Activated CD8-positive, alpha-beta memory T cell treated with anti-CD3 and anti-CD28 coated beads for 24 hours (primary cell): ENCODE measurements around the gene SHPK.
"Not testable (repeated sequence)": the region's sequence is repeated elsewhere in the genome, so short reads cannot be mapped to it uniquely, and the experiment has no call there.

Experiments used
- DNase-seq: peaks from one replicate; pipeline ENCODE4 v3.0.0-alpha.2; 2020

The SHPK gene

DNA sequence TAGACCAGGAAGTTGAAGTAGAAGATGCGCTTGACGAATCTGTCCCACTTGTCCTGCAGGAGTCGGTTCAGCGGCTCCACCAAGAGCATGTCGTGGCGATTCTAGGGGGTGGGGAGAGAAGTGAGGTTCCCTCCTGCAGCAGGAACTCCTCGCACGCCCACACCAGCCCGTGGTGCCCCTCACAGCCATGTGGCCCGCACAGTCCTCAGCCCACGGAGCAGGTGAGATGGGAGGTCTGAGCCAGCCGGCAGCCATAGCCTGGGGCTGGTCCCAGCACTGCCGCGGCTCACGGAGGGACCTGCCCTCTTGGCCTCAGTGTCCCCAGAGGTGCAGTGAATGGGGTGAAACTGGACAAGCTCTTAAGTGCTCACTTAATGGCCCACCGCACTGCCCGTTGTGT, 50.2 kb downstream of the SHPK start:
- no peak for DNase-seq

DNA sequence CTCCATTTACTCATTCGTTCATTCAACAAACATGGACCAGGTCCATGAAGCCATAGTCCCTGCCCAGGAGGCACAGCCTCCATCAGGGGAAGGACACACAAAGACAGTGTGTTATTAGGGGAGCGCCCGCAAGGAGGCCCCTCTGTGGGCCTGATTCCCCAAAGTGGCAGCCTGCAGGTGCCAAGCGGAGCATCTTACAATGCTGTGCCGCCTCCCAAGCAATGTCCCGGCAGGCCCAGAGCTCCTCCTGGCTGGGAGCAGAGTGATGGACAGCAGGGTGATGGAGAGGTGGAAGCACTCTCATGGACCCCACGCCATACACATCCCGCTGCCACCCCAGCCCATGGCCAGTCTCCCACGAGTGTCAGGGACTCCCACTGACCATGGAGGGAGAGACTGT, 52.6 kb downstream of the SHPK start:
- DNase-seq: no peak

- DNase-seq: no peak
These were observed 53.1 kb downstream of the SHPK start for GRCh38 chr17:3582915-3583314.

DNA sequence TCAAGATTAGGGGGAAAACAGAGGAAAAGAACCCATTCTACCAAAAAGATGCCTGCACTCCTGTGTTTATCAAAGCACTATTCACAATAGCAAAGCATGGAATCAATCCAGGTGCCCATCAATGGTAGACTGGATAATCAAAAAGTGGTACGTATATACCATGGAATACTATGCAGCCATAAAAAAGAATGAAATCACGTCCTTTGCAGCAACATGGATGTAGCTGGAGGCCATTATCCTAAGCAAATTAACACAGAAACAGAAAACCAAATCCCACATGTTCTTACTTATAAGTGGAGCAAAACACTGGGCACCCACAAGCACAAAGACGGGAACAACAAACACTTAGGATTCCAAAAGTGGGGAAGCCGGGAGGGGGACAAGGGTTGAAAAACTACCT, 57.4 kb downstream of the SHPK start:
- DNase-seq: not testable (repeated sequence)

GRCh38 chr17:3576970-3577369, 59.1 kb downstream of the SHPK start:
- DNase-seq: no peak

DNA sequence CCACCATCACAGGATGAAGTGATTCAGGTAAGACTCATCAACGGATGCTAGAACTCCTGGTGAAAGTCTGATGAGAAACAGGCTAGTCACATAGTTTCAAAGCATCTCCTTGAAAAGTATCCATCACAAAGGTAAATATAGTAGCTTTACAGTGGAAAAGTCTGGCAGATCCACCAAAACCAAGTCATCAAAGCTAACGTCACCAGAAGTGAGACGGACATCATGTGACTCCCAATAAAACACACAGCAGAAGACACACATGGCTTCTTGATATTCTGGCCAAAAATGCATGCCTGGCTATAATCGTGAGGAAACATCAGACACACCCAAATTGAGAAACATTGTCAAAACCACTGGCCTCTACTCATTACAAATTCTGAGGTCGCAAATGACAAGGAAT, 60.5 kb downstream of the SHPK start:
- DNase-seq: no peak

GRCh38 chr17:3574231-3574630, 61.8 kb downstream of the SHPK start:
- no peak for DNase-seq

DNA sequence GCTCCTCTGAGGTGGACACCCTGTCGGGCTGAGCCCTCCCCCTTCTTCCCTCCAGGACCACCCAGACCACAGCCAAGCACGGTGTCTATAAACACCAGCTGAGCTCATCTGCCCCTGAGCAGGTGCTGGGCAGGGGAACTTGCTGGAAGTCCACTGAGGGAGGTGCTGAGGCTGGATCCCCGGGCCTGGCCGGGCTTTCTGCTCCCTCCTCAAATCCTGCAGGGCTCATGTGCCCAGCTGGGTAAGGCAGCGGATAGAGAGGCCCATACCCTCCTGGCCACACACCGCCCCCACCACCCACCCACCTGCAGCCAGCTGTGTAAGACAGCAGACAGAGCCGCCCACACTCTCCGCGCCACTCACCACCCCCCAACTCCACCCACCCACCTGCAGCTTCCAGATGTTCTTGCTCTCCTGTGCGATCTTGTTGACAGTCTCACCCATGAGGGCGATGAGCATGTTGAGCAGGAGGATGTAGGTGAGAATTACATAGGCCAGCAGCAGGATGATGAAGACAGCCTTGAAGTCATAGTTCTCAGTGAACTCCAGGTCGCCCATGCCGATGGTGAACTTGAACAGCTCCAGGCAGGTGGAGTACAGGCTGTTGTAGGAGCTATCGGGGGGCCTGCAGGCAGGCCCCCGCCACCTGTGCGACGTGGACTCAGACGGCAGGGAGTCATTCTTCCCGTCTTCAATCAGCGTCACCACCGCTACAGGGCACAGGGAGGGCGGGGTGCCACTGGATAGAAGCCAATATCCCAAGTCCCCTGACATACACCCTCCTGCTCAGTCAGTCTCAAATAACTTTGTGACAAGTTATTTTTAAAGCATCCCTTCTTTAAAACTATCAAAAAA, 62.6 kb downstream of the SHPK start:
- DNase-seq: no peak

DNA sequence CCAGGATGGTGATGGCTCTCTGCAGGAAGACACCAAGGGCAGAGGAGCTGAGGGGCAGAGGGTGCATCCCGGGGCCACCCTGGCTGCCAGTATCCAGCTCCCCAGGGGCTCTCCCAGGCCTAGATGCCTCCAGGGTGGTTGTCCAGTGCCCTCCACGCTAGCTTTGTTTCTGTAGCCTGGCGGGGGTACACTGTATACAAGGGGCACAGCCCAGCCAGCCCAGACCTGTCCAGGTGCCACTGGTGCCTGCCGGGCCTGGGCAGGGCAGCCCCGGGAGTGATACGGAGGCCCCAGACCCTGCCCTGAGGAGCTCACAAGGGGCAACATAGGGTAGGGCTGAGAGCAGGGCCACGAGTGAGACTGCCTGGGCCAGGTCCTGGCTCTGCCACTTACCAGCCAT, 63.8 kb downstream of the SHPK start:
- no peak for DNase-seq

DNA sequence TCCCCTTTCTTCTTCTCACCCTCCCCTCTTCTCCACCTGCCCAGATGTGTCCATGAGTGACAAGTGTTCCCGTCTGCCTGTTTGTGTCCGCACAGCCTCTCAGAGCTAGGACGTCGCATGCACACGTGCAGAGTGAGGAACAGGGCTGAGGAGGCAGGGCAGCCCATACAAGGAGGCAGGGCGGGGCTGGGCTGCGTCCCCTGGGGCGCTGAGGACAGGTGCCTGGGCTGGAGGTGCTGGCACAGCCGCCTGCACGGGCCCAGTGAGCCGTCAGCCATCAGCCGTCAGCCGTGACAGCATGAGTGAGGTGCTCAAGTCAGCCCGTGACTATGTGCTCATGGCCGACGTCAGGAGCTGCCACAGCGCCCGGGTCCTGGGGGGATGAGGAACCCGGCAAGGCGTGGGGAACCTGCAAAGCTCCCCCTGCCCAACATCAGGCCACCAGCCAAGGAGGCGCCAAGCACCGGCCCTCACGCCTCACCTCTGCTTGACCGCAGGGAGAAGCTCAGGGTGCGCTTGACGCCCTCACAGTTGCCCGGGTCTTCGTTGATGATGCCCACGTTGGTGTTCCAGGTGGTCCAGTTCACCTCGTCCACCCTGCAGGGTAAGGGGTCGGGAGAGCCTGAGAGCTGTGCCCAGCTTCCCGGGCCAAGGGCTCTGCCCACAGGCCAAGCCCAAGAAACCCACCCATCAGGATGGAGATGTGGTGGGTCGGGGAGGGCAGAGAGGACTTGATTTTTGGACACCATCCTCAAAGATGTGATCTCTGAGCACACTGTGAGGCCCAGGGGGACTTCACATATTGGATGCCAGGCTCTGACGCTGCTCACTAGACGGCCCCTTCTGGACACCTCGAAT, 64.8 kb downstream of the SHPK start:
- no peak for DNase-seq

DNA sequence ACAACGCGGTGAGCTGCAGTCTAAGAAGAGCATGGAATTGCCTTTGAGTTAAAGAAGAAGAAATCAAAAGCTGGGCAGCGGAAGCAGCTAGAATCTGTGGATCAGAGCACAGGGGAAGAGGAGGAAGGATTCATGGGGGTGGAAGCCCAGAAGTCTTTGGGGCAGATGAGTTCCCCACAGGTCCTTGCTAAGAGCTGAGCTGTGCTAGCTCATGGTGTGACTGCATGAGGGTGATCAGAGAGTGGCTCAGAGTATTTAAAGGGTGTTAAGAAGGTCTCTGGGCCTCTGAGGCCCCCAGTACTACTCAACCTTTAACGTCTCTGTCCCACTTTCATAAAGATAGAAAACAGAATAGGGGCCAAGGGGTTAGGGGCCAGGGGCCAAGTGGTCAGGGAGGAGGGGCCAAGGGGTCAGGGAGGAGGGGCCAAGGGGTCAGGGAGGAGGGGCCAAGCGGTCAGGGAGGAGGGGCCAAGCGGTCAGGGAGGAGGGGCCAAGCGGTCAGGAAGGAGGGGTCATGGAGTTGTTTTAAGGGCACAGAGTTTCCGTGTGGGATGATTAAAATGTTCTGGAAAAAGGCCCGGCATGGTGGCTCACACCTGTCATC, 66.4 kb downstream of the SHPK start:
- DNase-seq: no peak

DNA sequence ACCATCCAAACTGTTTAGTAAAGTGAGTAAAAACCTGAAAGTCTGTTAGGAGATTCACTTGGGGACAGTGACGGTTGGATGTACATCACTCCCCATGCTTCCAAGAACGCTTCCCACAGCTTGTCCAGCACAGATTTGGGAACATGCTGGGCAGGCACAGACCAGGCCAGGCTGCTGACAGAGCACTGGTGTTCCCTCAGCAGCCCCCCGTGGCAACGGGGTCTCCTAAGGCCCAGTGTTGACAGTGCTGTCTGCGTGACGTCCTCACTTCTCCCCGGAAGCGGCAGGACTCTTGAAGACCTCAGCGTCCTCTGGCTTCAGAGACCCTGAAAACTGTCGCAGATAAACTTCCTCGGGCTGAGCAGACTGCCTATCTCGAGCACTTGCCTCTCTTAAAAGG, 69.5 kb downstream of the SHPK start:
- DNase-seq: no peak

DNA sequence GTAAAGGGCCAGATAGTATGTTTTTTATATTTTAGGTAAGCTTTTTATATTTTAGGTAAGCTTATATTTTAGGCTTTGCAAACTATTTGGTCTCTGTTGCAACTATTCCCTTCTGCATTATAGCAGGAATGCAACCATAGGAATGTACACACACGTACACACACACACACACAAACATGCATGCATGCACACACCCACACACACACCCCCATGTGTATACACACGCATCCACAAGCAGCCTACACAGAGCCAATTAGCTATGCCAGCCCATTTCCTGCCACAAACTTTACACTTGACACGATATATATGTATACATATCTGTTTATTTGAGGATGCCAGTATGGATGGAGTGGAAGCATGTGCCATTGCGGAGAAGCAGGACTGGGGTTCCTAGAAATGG, 70.9 kb downstream of the SHPK start:
- no peak for DNase-seq

DNA sequence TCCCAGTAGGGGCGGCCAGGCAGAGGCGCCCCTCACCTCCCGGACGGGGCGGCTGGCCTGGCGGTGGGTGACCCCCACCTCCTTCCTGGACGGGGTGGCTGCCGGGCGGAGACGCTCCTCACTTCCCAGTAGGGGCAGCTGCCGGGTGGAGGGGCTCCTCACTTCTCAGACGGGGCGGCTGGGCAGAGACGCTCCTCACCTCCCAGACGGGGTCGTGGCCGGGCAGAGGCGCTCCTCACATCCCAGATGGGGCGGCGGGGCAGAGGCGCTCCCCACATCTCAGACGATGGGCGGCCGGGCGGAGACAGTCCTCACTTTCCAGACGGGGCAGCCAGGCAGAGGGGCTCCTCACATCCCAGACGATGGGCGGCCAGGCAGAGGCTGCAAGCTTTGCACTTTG, 71.8 kb downstream of the SHPK start:
- DNase-seq: not testable (repeated sequence)

GRCh38 chr17:3559270-3559645, 76.8 kb downstream of the SHPK start:
- DNase-seq: no peak

DNA sequence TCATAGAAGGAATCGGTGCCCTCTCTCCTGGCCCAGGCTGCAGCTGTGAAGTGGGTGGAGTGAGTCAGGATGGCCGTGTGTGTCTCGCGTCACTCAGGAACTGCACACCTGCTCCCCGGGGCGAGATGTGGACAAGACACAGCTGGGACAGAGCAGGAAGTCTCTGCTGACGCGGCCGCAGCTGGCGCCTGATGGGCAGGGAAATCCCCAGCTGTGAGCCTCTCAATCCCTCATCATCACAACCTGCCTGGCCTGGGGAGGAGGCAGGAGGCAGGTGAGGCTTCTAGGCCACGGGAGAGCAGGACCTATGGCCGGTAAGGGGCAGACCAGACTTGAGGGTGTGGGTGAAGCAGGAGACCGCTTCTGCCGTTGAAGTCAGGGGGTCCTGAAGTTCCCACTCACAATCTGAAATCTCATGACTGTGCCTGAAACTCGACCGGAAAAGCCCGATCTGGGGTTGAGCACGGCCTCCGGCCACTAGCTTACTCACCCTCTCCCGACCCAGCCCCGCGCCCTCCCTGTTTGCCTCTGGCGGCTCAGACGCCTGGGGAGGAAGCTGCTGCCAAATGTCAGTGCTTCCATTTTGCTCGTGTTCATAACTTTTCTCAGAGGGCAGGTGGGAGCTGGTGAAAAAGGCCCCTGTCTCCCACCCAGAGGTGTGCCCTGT, 77.3 kb downstream of the SHPK start:
- DNase-seq: peak; percentile 62
